SK-N-SH (cell line): Measurements from ENCODE around the gene ZGPAT. TPM values are rescaled to one million over a fixed set of nuclear protein-coding genes. Genes with fewer than 3 reads are reported as not detected.

ENCODE experiments used
- CTCF ChIA-PET: fragments of 300-600, 350-600 bp; formaldehyde crosslinking; extraction: SDS; loops from one replicate; lab custom pipeline; 2021; lab: Yijun Ruan, JAX
- POLR2A ChIA-PET: fragments of 350-600 bp; sonication (Branson Sonifier 250); formaldehyde crosslinking; extraction: SDS; loops from one replicate; lab custom pipeline; 2020; ENCODE audit warnings: antibody characterized with exemption, inconsistent platforms; lab: Yijun Ruan, JAX
- DNase-seq: peaks from one replicate; pipeline ENCODE4 v3.0.0; 2012
- H2AFZ ChIP-seq: fragments of 200-600 bp; sonication (generic); 2 replicates; pipeline ENCODE4 v1.8.1; 2016; ENCODE audit warnings: antibody characterized with exemption, mild to moderate bottlenecking, low read depth
- H3F3A ChIP-seq: fragments of 200-600 bp; sonication (generic); replicated peaks from 2 replicates; pipeline ENCODE3; 2016; ENCODE audit warnings: antibody characterized with exemption, mild to moderate bottlenecking; ENCODE audit not compliant: insufficient read depth
- H3K27ac ChIP-seq, 2 experiments: fragments of 200-500 bp in 1 of 2; fragments of 200-600 bp in 1 of 2; sonication (Bioruptor generic) in 1 of 2; sonication (generic), shearing (Covaris generic) in 1 of 2; 2 replicates each; pipeline versions ENCODE4 v1.5.1 to v1.6.1; 2014 to 2016; ENCODE audit warnings: low read depth in 2 of 2, inconsistent platforms in 1 of 2, low read length in 1 of 2, mild to moderate bottlenecking in 1 of 2, mixed read lengths in 1 of 2
- H3K27me3 ChIP-seq: fragments of 200-600 bp; sonication (generic), shearing (Covaris generic); 2 replicates; pipeline ENCODE4 v1.6.1; 2016; ENCODE audit warnings: mixed run types; ENCODE audit not compliant: insufficient read depth
- H3K36me3 ChIP-seq, 2 experiments: fragments of 200-500 bp in 1 of 2; fragments of 200-600 bp in 1 of 2; sonication (Bioruptor generic) in 1 of 2; sonication (generic) in 1 of 2; replicated peaks in 1 of 2; 2 replicates each; pipeline versions ENCODE3 to v1.5.1; 2014 to 2016; ENCODE audit warnings: low read length in 1 of 2, mild to moderate bottlenecking in 1 of 2; ENCODE audit not compliant: insufficient read depth in 2 of 2, control insufficient read depth in 1 of 2
- H3K4me1 ChIP-seq, 2 experiments: fragments of 200-500 bp in 1 of 2; fragments of 200-600 bp in 1 of 2; sonication (Bioruptor generic) in 1 of 2; sonication (generic), shearing (Covaris generic) in 1 of 2; 2 replicates each; pipeline versions ENCODE4 v1.5.1 to v1.6.1; 2014 to 2016; ENCODE audit warnings: low read depth in 1 of 2, low read length in 1 of 2, mixed run types in 1 of 2; ENCODE audit not compliant: insufficient read depth in 2 of 2, control insufficient read depth in 1 of 2
- H3K4me2 ChIP-seq: fragments of 200-600 bp; sonication (generic), shearing (Covaris generic); 2 replicates; pipeline ENCODE4 v1.6.1; 2017; ENCODE audit warnings: mixed run types
- H3K4me3 ChIP-seq, 2 experiments: fragments of 200-500 bp in 1 of 2; fragments of 200-600 bp in 1 of 2; sonication (Bioruptor generic) in 1 of 2; sonication (generic), shearing (Covaris generic) in 1 of 2; 2 replicates each; pipeline versions ENCODE4 v1.5.1 to v1.8.1; 2014 to 2016; ENCODE audit warnings: low read depth in 2 of 2, inconsistent platforms in 1 of 2, low read length in 1 of 2, mild to moderate bottlenecking in 1 of 2, mixed read lengths in 1 of 2, moderate library complexity in 1 of 2
- H3K79me2 ChIP-seq: fragments of 200-600 bp; sonication (generic); 2 replicates; pipeline ENCODE4 v1.8.1; 2017; ENCODE audit warnings: mild to moderate bottlenecking; ENCODE audit not compliant: insufficient read depth
- H3K9ac ChIP-seq: fragments of 200-600 bp; sonication (generic); 2 replicates; pipeline ENCODE4 v1.6.1; 2017; ENCODE audit warnings: mixed run types
- H3K9me2 ChIP-seq: fragments of 200-600 bp; sonication (generic); 2 replicates; pipeline ENCODE4 v1.6.1; 2017; ENCODE audit warnings: mixed run types
- H3K9me3 ChIP-seq: fragments of 200-600 bp; sonication (generic); 2 replicates; pipeline ENCODE4 v1.6.1; 2017; ENCODE audit warnings: mixed run types, mild to moderate bottlenecking, moderate library complexity
- H4K20me1 ChIP-seq: fragments of 200-600 bp; sonication (generic); 2 replicates; pipeline ENCODE4 v1.6.1; 2017; ENCODE audit warnings: mild to moderate bottlenecking, mixed run types; ENCODE audit not compliant: insufficient read depth
- CHD2 ChIP-seq: fragments of 150-350 bp; IDR thresholded peaks from 2 replicates; pipeline ENCODE4 v1.6.1; 2018; ENCODE audit warnings: low read length; ENCODE audit not compliant: partially characterized antibody
- FOXM1 ChIP-seq: IDR thresholded peaks from 2 replicates; pipeline ENCODE4 v1.4.0; 2012; ENCODE audit warnings: low read depth, mild to moderate bottlenecking
- GABPA ChIP-seq: IDR thresholded peaks from 2 replicates; pipeline ENCODE4 v1.4.0; 2012; ENCODE audit warnings: low read depth, mild to moderate bottlenecking
- IRF3 ChIP-seq: fragments of 150-350 bp; IDR thresholded peaks from 2 replicates; pipeline ENCODE4 v1.6.1; 2016; ENCODE audit warnings: mild to moderate bottlenecking, low read depth, low read length
- JUND ChIP-seq: IDR thresholded peaks from 2 replicates; pipeline ENCODE4 v1.4.0; 2012
- MXI1 ChIP-seq: IDR thresholded peaks from 2 replicates; pipeline ENCODE4 v1.6.1; 2012; ENCODE audit warnings: mild to moderate bottlenecking, low read depth, low read length, improper control_type of control experiment
- NFIC ChIP-seq: IDR thresholded peaks from 2 replicates; pipeline ENCODE4 v1.4.0; 2012; ENCODE audit warnings: borderline replicate concordance
- PBX3 ChIP-seq: IDR thresholded peaks from 2 replicates; pipeline ENCODE4; 2012
- POLR2AphosphoS5 ChIP-seq: IDR thresholded peaks from 2 replicates; pipeline ENCODE4 v1.6.1; 2012; ENCODE audit warnings: low read depth, low read length
- RAD21 ChIP-seq: IDR thresholded peaks from 2 replicates; pipeline ENCODE4 v1.6.1; 2012; ENCODE audit warnings: mild to moderate bottlenecking, low read length
- RFX5 ChIP-seq: IDR thresholded peaks from 2 replicates; pipeline ENCODE4 v1.6.1; 2012; ENCODE audit warnings: mild to moderate bottlenecking, improper control_type of control experiment, low read length
- RXRA ChIP-seq: IDR thresholded peaks from 2 replicates; pipeline ENCODE4 v1.4.0; 2012; ENCODE audit warnings: low read depth, mild to moderate bottlenecking, borderline replicate concordance
- USF2 ChIP-seq: fragments of 150-350 bp; IDR thresholded peaks from 2 replicates; pipeline ENCODE4 v1.6.1; 2017; ENCODE audit warnings: antibody characterized with exemption, low read length, low read depth, borderline replicate concordance
- WGBS: methylation state at CpG from one replicate; pipeline ENCODE4 v1.1.6; 2017; ENCODE audit warnings: low lambda C conversion rate; 5-methylcytosine and 5-hydroxymethylcytosine counted together
- polyA plus RNA-seq, 3 experiments: library from polyadenylated mRNA; depleted of rRNA; stranded (reverse); fragments of >200 nt; gene quantifications; 2 replicates each; pipeline ENCODE4 v1.2.3, GENCODE V29; 2012

ZGPAT gene
- polyA plus RNA-seq, 1 of the 3 experiments (the other 2 are of a cell fraction): 33.7 TPM

- peak; percentile 14 for DNase-seq
- H3F3A ChIP-seq: no peaks in the 10 kb centered on the region
- no peaks in the 10 kb centered on the region for H3K9me2 ChIP-seq
- no peaks in the 10 kb centered on the region for H3K27me3 ChIP-seq
- H3K4me2 ChIP-seq: no peak overlapping the region
- no peak overlapping the region for H3K9ac ChIP-seq
- ChIA-PET CTCF (interaction anchor here (1.0 kb wide), 1 partner anchor 271 kb away, joined by 4 read pairs; no protein-coding TSS in a partner anchor), POLR2A (interaction anchor here (1.2 kb wide), 1 partner anchor 162 kb away, joined by 3 read pairs; the partner anchor contains the start of gene TPD52L2)
- peaks cover 32% of the 10 kb centered on the region for H3K79me2 ChIP-seq
- no peak for TF ChIP-seq PBX3
- TF ChIP-seq RFX5: no peak
- TF ChIP-seq POLR2AphosphoS5: no peak
- TF ChIP-seq USF2: no peak
- TF ChIP-seq RAD21: no peak
- TF ChIP-seq RXRA: no peak
- TF ChIP-seq IRF3: no peak
- no peak for TF ChIP-seq NFIC
- no peak for TF ChIP-seq FOXM1
- H3K4me1 ChIP-seq: peaks cover 21% of the 10 kb centered on the region in 2 experiments; a peak in 3 of 4 replicates
- H3K27ac ChIP-seq: no peak overlapping the region; a peak in 1 of 4 replicates
- peaks cover 19 to 25% of the 10 kb centered on the region in 2 experiments for H3K36me3 ChIP-seq
- H3K9me3 ChIP-seq: no peaks in the 10 kb centered on the region
- no peaks in the 10 kb centered on the region for H4K20me1 ChIP-seq
- 85% methylated on average over 7 of the region's 13 CpGs for WGBS
- H3K4me3 ChIP-seq: no peak overlapping the region
- no peak overlapping the region for H2AFZ ChIP-seq
Measured at GRCh38 chr20:63702751-63703470, 4.9 kb upstream of the ZGPAT start.

GRCh38 chr20:63703471-63703975 is 4.3 kb upstream of the ZGPAT start:
- Histone ChIP-seq H3K9me2 (no peaks in the 10 kb centered on the region), H3K9ac (no peak overlapping the region), H3K27ac (no peak overlapping the region; a peak in 1 of 4 replicates), H3K4me3 (no peak overlapping the region), H3K36me3 (peaks cover 19 to 25% of the 10 kb centered on the region in 2 experiments), H3F3A (no peaks in the 10 kb centered on the region)
- ChIA-PET POLR2A (no interaction called here), CTCF (no interaction called here)
- peak; percentile 10 for DNase-seq
- 100% methylated on average over 3 of the region's 15 CpGs for WGBS
- TF ChIP-seq JUND (no peak), MXI1 (no peak), GABPA (no peak), CHD2 (no peak)
- TF ChIP-seq, all 33 proteins: peak for 0
- Histone ChIP-seq H3K79me2 (peaks cover 38% of the 10 kb centered on the region), H4K20me1 (no peaks in the 10 kb centered on the region), H3K27me3 (no peaks in the 10 kb centered on the region), H3K9me3 (no peaks in the 10 kb centered on the region), H3K4me1 (peaks cover 15 to 22% of the 10 kb centered on the region in 2 experiments; a peak in 3 of 4 replicates), H3K4me2 (no peak overlapping the region), H2AFZ (no peak overlapping the region)
